Measurements from ENCODE around the gene PLEKHA6.

Gene PLEKHA6

GRCh38 chr1:204380293-204380831, 20.6 kb upstream of the PLEKHA6 start:
- no peak for DNase-seq (ENCODE audit: low spot score)

- DNase-seq (ENCODE audit: low spot score): peak; percentile 71
These were observed 18.3 kb upstream of the PLEKHA6 start for GRCh38 chr1:204377800-204378668.

- peak; percentile 95 for DNase-seq (ENCODE audit: low spot score)
These were observed 17.4 kb upstream of the PLEKHA6 start for GRCh38 chr1:204376919-204377799.

GRCh38 chr1:204376465-204376864, 16.7 kb upstream of the PLEKHA6 start:
- DNase-seq (ENCODE audit: low spot score): no peak

GRCh38 chr1:204373911-204374310, 14.2 kb upstream of the PLEKHA6 start:
- DNase-seq (ENCODE audit: low spot score): no peak

GRCh38 chr1:204370176-204370575, 10.4 kb upstream of the PLEKHA6 start:
- DNase-seq (ENCODE audit: low spot score): no peak

- no peak for DNase-seq (ENCODE audit: low spot score)
These were observed 9.4 kb upstream of the PLEKHA6 start for GRCh38 chr1:204368996-204369726.

- DNase-seq (ENCODE audit: low spot score): no peak
These were observed 8.2 kb upstream of the PLEKHA6 start for GRCh38 chr1:204367956-204368355.

GRCh38 chr1:204367193-204367858, 7.6 kb upstream of the PLEKHA6 start:
- DNase-seq (ENCODE audit: low spot score): no peak

- no peak for DNase-seq (ENCODE audit: low spot score)
These were observed 7.0 kb upstream of the PLEKHA6 start for GRCh38 chr1:204366759-204367158.

GRCh38 chr1:204363335-204364114, 3.8 kb upstream of the PLEKHA6 start:
- DNase-seq (ENCODE audit: low spot score): peak; percentile 62

GRCh38 chr1:204362984-204363334, 3.2 kb upstream of the PLEKHA6 start:
- no peak for DNase-seq (ENCODE audit: low spot score)

- no peak for DNase-seq (ENCODE audit: low spot score)
These were observed 2.1 kb upstream of the PLEKHA6 start for GRCh38 chr1:204361781-204362180.

- no peak for DNase-seq (ENCODE audit: low spot score)
These were observed 1.6 kb upstream of the PLEKHA6 start for GRCh38 chr1:204361341-204361771.

- no peak for DNase-seq (ENCODE audit: low spot score)
These were observed 585 bp upstream of the PLEKHA6 start for GRCh38 chr1:204360314-204360713.

GRCh38 chr1:204359131-204359473, 627 bp downstream of the PLEKHA6 start:
- no peak for DNase-seq (ENCODE audit: low spot score)

GRCh38 chr1:204358605-204359004, 1.1 kb downstream of the PLEKHA6 start:
- DNase-seq (ENCODE audit: low spot score): no peak

- no peak for DNase-seq (ENCODE audit: low spot score)
These were observed 1.9 kb downstream of the PLEKHA6 start for GRCh38 chr1:204357551-204358490.

- DNase-seq (ENCODE audit: low spot score): no peak
These were observed 2.7 kb downstream of the PLEKHA6 start for GRCh38 chr1:204356997-204357396.

GRCh38 chr1:204355913-204356312, 3.8 kb downstream of the PLEKHA6 start:
- no peak for DNase-seq (ENCODE audit: low spot score)
